Ovary (tissue), 9 donors: ENCODE data around the gene GRID1. TPM values are rescaled to one million over a fixed set of nuclear protein-coding genes. Genes with fewer than 3 reads are reported as not detected.

Experiments
- DNase-seq, 5 donors: peaks; one replicate each; pipeline ENCODE4 v3.0.0-alpha.2; 2019 to 2020
- H3K27ac ChIP-seq, 2 donors: fragments of 200-600 bp; one replicate each; pipeline versions ENCODE4 v1.5.1 to v1.8.0; 2019 to 2022
- H3K27me3 ChIP-seq: fragments of 200-600 bp; one replicate; pipeline ENCODE4 v1.8.0; 2022
- H3K36me3 ChIP-seq: fragments of 200-600 bp; sonication (generic); one replicate; pipeline ENCODE4 v1.5.1; 2019
- H3K4me1 ChIP-seq: one replicate; pipeline ENCODE4 v1.8.1; 2013; ENCODE audit warnings: mild to moderate bottlenecking, moderate library complexity; ENCODE audit not compliant: insufficient read depth
- H3K4me3 ChIP-seq: fragments of 200-600 bp; sonication (generic); one replicate; pipeline ENCODE4 v1.5.1; 2017
- H3K9me3 ChIP-seq, 2 donors: fragments of 200-600 bp in 1 of 2; sonication (generic) in 1 of 2; one replicate each; pipeline versions ENCODE4 v1.5.1 to v1.8.1; 2013 to 2019; ENCODE audit warnings: mild to moderate bottlenecking in 1 of 2, moderate library complexity in 1 of 2
- CTCF ChIP-seq, 3 donors: fragments of 450-650 bp in 2 of 3; fragments of 200-600 bp in 1 of 3; IDR thresholded peaks; one replicate each; pipeline versions ENCODE4 v1.5.1 to v1.8.0; 2016 to 2022; ENCODE audit warnings: antibody characterized with exemption in 3 of 3, mild to moderate bottlenecking in 1 of 3
- EP300 ChIP-seq: sonication (generic); formaldehyde crosslinking; IDR thresholded peaks from one replicate; pipeline ENCODE4 v1.6.1; 2017; ENCODE audit warnings: antibody characterized with exemption
- POLR2A ChIP-seq: fragments of 450-650 bp; IDR thresholded peaks from one replicate; pipeline ENCODE4 v1.6.1; 2017; ENCODE audit warnings: antibody characterized with exemption, mild to moderate bottlenecking, moderate library complexity
- WGBS, 3 donors: extraction: QIAGEN DNeasy Blood & Tissue Kit in 1 of 3; methylation state at CpG; one replicate each; pipeline versions ENCODE4 v1.1.5 to v1.1.7; 2013 to 2017; 5-methylcytosine and 5-hydroxymethylcytosine counted together
- intact Hi-C, 4 donors: fragments of 100-400 bp; cut with DNase I; formaldehyde crosslinking; loops; one replicate each; pipeline versions ENCODE4 v1.11.0 to v1.15.1; 2022 to 2023
- polyA plus RNA-seq, 2 donors: library from polyadenylated mRNA; stranded (reverse); fragments of 200-250 nt in 1 of 2; fragments of 350-450 nt in 1 of 2; fragmentation: Illumina TruSeq in 1 of 2; extraction: RNeasy Lipid Tissue Mini Kit (QIAGEN cat#74804) in 1 of 2; gene quantifications; one replicate each; pipeline ENCODE4 v1.2.3, GENCODE V29; 2013 to 2014
- total RNA-seq, 7 donors: library from RNA; depleted of rRNA in 2 of 7; stranded (reverse); fragments of >200 nt in 2 of 7; fragmentation: NEBNext Ultra II Directional in 3 of 7; extraction: Animal tissue kit (Norgen Biotek cat#: 25700) in 3 of 7; gene quantifications; one replicate each; pipeline versions ENCODE4 v1.1.0 to v1.2.4, GENCODE V29; 2016 to 2023
- donor health status: DM: no; HTN: no; CAD: no; lungs with moderate emphysema.
- donor health status: DM: no; HTN: no; CAD: no.
- donor health status: Bipolar disorder and iron deficiency.
- donor health status: DM: yes; HTN: yes; CAD: no.
- donor health status: DM: no; HTN: no; CAD: no.
- donor health status: DM: yes; HTN: yes; CAD: no.

The GRID1 gene
- total and polyA plus RNA-seq, 9 donors, result 0.57 to 6.2 (median 1.8) TPM

- H3K36me3 ChIP-seq, result no peaks in the 10 kb centered on the region
- no peak for TF ChIP-seq EP300
- no peak for TF ChIP-seq CTCF (IDR thresholded peaks at IDR 0.05)
- TF ChIP-seq POLR2A, result no peak
- DNase-seq, result no peak
- no peaks in the 10 kb centered on the region for H3K9me3 ChIP-seq
- H3K4me3 ChIP-seq, result no peak overlapping the region
- intact Hi-C loops, result no loop called here
- no peaks in the 10 kb centered on the region for H3K27me3 ChIP-seq
- no peaks in the 10 kb centered on the region for H3K4me1 ChIP-seq
- no peak overlapping the region for H3K27ac ChIP-seq
Observed at GRCh38 chr10:86249794-86250193, 116.8 kb downstream of the GRID1 start.

- DNase-seq, result no peak
- TF ChIP-seq CTCF (IDR thresholded peaks at IDR 0.05) (no peak), EP300 (no peak), POLR2A (no peak)
- WGBS, 3 donors, result 82 to 96% (median 95%) methylated on average over 5 of the region's 5 CpGs
- intact Hi-C loops, result no loop called here
- Histone ChIP-seq H3K9me3 (no peaks in the 10 kb centered on the region), H3K27ac (no peak overlapping the region), H3K27me3 (no peaks in the 10 kb centered on the region), H3K4me1 (no peaks in the 10 kb centered on the region), H3K4me3 (no peak overlapping the region), H3K36me3 (no peaks in the 10 kb centered on the region)
Observed at GRCh38 chr10:86248062-86248461, 118.5 kb downstream of the GRID1 start.

GRCh38 chr10:86247588-86247987 is 119.0 kb downstream of the GRID1 start:
- H3K9me3 ChIP-seq, result no peaks in the 10 kb centered on the region
- no peaks in the 10 kb centered on the region for H3K27me3 ChIP-seq
- TF ChIP-seq EP300, result no peak
- no peak for TF ChIP-seq CTCF (IDR thresholded peaks at IDR 0.05)
- TF ChIP-seq POLR2A, result no peak
- H3K36me3 ChIP-seq, result no peaks in the 10 kb centered on the region
- H3K27ac ChIP-seq, result no peak overlapping the region
- intact Hi-C loops, result no loop called here
- no peak overlapping the region for H3K4me3 ChIP-seq
- H3K4me1 ChIP-seq, result no peaks in the 10 kb centered on the region
- no peak for DNase-seq
- WGBS, 3 donors, result 81 to 97% (median 86%) methylated on average over 1 of the region's 1 CpG

GRCh38 chr10:86247073-86247472 is 119.5 kb downstream of the GRID1 start:
- no peak for TF ChIP-seq POLR2A
- TF ChIP-seq EP300, result no peak
- TF ChIP-seq CTCF (IDR thresholded peaks at IDR 0.05), result no peak
- H3K9me3 ChIP-seq, result no peaks in the 10 kb centered on the region
- DNase-seq, result no peak
- WGBS, 3 donors, result 77 to 96% (median 79%) methylated on average over 1 of the region's 1 CpG
- H3K27ac ChIP-seq, result no peak overlapping the region
- no peaks in the 10 kb centered on the region for H3K36me3 ChIP-seq
- intact Hi-C loops, result no loop called here
- H3K27me3 ChIP-seq, result no peaks in the 10 kb centered on the region
- no peaks in the 10 kb centered on the region for H3K4me1 ChIP-seq
- no peak overlapping the region for H3K4me3 ChIP-seq
